Measurements from ENCODE around the gene SFMBT2.
"Not testable (repeated sequence)": the region's sequence is repeated elsewhere in the genome, so short reads cannot be mapped to it uniquely, and the experiment has no call there.

SFMBT2 gene

DNA sequence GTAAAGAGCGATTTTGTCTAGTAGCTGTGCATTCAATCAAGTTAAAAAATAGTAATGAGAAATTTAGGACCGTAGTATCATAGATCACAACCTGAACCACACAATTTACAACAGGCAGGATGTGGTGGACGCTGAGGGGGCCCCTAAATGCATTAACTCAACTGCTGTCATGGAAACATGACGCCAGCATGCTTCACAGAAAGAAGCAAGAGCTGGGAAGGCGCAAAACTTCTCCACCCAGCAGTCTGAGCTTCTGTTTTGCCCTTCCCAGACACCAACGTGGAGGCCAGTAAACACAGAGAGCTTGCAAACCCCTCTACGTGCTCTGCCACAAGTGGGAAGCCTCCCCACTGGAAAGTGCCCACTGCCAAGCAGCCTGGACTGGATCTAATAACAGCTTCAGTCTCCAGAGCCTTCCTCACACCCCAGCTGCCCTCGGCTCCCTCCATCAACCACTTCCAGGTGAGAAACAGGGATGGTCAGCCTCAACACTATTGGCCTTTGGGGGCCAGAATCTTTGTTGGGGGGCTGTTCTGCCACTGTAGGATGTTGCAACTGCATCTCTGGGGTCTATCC lies 151.8 kb downstream of the SFMBT2 start:
- DNase-seq: no peak

DNA sequence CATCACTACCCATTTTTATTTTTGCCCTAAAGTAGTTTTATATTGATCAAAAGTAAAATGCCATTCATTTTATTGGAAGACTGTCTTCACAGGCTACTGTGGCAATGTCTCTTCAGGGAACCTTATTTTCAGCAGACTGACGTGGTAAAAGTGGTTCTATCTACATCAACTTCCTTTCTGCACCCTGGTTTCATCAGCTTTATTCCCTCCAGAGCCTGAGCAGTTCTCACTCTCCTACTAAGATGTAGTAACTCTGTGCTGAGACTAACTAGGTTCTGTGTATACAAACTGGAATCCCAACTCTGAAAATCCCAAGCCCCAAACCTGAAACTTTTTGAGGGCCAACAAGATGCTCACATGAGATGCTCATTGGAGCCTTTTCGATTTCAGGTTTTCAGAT lies 155.3 kb downstream of the SFMBT2 start:
- no peak for DNase-seq

DNA sequence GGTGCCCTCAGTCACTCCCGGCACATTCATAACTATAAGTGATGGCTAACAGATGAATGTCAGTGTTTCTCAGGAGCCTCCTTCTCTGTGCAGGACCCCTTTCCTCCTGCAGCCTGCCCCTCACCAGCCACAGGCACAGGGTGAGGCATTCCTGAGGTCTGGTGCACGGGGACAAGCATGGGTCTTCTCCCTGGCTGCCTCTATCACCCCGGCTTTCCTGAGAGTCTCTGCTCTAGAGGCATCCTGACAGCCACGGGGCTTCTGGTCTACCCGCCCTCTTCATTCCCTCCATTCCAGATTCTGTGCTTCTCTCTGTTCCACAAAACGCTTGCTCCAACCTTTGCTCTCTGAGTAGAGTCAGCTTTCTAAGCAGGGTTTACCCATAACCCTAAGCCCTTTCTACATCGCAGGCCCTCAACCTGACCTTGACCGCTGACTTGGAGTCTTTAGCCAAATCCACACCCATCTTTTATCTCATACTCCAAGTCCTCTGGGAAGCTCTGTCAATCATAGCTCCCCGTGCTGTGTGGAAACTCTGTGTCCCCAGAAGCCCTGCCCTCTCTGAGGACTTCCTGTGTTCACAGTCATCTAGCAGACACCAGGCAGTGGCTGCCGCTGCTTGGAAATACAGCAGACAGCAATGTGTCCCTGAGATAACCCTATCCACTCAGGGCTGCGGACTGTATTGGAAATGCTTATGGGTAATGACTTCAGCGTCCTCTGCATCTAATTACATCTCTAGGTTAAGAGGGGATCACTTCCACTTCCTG lies 159.0 kb downstream of the SFMBT2 start:
- no peak for DNase-seq

DNA sequence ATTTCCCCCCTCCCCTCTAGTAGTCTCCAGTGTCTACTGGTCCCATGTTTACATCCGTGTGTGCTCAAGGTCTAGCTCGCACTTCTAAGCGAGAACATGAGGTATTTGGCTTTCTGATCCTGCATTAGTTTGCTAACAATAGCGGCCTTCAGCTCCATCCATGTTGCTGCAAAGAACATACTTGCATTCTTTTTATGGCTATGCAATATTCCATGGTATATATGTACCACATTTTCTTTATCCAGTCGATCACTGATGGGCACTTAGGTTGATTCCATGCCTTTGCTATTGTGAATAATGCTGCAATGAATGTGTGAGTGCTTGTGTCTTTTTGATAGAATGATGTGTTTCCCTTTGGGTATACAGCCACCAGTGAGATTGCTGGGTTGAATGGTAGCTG lies 160.6 kb downstream of the SFMBT2 start:
- DNase-seq: no peak

DNA sequence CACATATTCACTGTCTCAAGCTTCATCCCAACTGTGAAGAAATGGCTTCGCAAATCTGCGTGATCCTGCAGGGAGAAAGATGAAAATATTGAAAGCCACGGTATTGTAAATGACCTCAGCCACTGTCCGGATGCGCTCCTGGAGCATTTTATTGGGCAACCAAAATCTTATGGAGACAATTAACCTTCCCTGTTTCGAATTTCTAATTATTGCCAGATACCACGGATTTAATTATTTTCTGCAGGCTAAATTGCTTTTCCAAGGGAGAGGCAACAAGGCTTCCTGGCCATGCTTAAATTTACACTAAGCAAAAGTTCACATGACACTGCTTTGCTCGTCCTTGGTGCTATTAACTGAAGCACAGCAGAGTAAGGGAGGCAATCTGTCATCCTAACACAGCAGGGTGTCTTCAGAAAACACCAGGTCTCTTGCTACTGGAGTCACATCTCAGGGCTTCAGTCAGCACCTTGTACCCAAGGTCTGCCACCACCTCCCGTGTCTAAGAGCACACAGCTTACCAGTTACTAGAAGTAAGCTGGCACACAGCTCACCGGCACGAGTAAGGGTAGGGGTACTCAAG lies 162.2 kb downstream of the SFMBT2 start:
- no peak for DNase-seq

DNA sequence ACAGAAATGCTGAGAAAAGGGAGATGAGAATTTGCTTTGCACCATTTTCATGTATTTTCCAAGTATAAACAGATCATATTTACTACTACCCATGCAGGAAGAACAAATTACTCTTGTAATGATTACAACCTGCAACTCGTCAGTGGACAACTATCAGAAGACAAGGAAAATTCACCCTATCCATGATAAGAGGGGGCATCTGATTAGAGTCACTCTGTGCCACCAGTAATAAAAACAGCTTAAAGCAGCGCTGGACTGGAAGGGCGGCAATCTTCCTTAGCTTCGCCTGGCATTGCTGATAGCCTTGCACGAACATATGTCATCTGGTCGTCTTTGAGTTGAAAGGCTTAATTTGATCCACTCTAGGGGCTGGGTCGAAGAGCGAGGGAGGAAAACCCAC lies 162.7 kb downstream of the SFMBT2 start:
- DNase-seq: no peak

DNA sequence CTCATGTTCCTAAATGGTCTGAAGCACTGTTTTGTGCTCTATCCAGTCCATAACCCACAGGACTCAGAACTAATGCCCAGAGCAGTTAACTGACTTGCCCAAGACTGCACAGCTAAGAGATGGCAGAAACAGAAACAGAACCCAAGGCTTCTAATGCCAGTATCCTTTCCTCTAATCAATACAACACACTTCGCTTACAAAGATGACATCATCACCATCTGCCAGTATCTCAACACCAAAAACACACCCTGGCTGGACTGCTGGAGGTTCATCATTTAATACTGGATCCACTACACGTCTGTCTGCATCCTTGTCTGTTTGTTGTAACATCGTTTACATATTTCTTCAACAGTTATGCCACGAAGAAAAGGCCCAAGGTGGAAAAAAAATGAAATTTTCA lies 165.3 kb downstream of the SFMBT2 start:
- DNase-seq: no peak

DNA sequence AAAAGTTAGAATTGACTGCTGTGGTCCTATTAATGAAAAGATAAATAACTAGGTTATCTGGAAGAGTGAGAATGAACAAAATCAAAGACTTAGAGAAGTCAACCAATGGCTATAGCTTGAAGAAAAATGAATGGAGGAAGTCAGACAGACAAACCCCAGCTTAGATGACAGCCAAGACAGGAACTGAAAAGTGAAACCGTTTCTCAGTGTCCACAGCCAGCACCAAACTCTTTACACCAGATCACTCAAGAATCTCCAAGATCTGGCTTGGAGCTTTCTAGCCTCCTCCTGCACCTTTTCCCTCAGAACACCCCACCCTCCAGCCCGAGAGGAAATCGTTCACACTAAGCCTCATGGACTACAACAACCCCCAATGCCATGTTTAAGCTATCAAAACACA lies 167.0 kb downstream of the SFMBT2 start:
- no peak for DNase-seq

DNA sequence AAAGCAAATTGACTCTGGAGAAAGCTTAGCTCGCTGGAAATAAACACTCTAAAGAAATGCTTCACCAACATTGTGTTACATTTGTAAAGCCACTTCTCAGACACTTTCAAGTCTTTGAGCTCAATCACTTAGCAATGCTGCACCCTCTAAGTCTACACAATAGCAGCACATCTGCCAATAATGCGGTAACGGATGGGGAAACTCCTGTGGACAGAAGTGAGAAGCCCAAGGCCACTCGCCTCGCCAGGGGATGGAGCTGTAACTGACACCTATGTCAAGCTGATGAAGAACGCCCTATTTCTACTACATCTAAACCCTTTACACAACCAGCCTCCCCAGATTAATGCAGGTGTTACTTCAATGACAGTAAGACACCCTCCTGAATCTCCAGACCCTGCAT lies 167.7 kb downstream of the SFMBT2 start:
- DNase-seq: no peak

DNA sequence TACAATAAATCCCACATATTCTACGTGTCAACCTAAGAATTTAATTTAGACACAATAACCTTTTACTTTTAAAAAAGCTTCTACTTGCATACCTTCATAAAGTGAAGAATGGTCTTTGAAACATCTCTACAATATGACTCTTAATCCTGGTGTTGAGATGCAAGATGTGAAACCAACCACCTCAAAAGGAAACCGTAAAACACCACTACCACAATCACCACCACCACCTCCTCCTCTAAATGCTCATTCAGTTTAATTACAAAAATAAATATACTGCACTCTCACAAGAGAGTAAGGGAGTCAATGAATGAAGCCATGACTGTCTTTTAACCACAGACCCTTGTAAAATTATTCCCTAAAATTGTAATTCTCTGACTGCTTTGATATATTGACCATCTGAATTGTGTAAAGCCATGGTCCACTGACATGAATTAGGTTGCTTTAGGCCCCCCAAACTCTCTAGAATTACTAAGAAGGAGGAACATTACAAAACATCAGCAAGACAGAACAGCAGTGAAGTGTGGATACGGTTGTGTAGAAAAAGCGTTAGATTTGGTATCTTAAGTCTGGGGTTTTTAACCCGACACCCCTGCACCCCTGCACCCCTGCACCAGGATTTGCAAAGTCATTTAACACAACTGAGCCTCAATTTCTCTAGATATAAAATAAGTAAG lies 171.4 kb downstream of the SFMBT2 start:
- no peak for DNase-seq

DNA sequence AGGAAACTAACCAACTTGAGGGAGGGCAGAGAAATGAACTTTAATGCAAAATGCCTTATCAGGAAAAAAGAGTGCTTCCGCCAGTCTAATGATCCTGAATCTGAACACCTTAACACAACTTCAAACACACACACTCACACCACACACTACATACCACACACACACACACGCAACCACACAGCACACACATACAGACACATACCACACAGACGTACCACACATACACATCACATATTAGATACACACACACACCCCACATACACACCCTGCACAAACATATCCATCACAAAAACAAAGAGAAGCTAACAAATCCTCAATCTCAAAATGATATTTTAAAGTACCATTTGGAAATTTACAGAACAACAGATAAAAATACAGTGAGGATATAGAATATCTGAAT lies 175.5 kb downstream of the SFMBT2 start:
- no peak for DNase-seq

DNA sequence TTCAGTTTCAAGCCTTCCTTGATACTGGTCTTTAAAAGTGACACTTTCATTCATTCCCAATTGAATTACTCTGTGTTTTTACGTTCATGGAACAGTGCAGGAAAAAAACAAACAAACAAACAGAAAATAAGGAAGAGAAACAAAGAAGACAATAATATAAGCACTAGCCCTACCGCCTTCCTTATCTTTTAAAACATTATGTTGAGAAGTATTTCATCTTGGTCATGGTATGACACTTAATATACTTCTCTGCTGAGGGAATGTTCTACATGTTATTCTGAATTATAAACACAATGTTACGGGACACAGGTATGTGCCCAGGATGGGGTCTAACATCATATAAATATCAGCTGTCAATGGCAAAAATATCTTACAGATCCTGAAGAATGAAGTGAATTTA lies 176.7 kb downstream of the SFMBT2 start:
- DNase-seq: no peak

DNA sequence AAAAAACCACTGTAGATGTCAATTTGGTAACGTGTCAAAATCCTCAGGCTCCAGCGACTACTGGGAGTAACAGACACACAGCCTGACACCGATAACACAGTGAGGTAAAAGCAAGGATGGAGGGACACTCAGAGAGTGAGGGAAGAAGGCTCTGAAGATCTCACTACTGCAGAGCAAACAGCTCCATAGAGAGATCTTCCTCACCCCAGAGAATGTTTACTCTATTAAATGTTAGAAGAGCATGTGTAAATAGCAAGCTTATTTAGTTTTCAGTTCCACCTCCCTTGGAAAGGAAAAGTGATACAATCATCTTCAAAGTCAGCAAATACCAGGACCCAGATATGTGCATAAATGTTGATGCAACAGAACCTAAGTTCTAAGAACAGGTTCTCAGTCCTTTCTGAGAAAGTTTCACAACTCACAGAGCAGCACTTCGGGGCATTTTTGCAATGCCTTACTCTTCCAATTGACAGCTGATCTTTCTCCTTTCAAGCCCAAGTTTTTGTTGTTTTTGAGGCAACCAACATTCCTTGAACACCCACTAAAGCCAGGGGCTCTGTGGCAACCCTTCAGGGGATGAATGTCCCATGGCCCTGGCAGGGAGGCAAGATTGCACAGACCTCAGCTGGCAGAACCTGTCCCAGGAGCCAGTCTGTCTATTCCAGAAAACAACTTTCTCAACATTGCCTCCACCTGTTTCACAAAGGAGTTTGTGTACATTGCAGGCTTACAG lies 177.4 kb downstream of the SFMBT2 start:
- DNase-seq: no peak

DNA sequence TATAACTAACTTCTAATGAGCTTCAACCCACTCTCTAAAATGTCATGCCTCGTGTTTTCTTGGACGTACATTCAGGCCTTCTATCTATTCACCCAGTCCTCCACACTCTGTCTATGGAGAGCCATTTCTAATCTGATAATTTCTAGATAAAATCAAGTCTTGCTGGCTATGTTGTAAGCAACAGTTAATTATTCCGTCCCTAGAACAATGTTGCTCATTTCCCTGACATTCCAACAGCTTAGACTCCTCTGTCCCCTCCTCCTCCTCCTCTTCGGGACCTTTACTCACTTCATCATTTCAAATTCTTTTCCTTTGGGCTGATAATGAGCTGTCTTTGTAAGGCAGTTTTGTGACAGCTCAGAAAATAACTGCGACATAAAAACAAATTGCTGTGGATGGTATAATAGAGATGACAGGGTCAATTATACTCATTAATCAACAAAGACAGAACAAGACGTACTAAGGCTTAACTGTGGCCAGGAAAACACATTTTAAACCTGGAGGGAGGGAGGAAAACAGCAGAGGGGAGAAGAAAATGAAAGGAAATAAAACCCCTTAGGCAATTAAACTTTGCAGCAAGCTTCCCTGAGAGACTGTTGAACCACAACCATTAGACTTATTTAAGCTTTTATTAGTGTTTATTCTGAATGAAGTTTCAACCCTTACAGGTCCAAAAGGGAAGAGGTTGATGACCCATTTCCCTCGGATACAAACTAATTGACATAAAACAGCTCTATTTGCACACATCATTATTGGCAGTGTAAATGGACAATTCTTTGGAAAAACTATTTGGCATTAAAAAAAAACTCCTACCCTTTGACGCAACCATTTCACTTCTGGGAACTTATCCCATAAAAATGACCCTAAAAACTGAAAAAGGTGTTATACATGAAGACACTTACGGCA lies 179.1 kb downstream of the SFMBT2 start:
- no peak for DNase-seq

DNA sequence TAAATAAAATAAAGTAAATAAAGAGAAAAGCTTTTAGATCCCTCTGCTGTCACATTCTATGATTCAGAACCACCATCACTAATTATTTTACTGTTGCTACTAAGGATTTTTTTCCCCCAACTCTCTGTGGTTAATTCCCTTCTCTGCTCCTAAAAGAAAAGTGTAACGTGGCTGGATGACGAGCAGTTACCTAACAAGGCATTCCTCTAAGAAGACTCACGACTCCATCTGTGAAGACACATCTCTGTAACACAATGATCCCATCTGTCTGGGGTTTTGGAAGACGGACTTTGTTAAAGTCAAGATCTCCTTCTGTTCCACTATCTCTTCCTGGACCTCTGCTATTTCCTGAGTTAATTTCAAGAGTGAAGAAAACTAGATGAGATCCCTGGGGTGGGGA lies 179.9 kb downstream of the SFMBT2 start:
- no peak for DNase-seq

DNA sequence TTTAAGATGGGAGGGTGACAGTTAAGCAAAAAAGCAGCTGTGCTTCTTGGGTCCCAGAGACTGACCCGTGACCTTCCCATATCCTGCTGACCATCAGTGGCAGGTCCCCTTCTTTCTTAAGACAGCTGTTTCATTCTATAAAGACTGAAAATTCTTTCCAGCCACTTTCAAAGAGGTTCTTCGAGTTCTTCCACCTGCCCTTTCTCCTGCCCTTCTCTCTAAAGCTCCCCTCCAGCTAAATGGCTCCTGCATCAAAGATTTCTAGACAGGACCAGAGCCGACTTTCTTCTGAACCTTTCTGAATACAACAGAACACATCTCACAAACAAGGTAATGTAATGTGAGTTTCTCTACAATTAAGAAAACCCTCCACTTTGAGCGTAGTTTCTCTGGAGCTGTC lies 180.8 kb downstream of the SFMBT2 start:
- DNase-seq: no peak

DNA sequence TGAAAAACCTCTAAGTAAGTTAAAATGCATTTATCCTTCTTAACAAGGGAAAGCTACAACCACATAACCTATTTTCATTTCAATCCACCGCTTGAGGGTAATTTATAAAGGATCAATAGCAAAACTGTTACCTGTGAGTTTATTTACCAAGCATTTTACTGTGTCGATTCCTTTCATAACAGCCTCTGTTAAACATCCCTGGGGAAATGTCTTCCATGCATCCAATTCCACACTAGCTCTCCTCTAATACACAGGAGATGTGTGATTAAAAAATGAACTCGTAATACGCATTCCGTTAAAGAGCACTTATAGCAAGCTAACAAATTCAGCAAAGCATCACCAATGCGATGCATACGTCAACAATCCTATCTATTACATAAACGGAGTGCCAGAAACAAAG lies 185.7 kb downstream of the SFMBT2 start:
- DNase-seq: no peak

DNA sequence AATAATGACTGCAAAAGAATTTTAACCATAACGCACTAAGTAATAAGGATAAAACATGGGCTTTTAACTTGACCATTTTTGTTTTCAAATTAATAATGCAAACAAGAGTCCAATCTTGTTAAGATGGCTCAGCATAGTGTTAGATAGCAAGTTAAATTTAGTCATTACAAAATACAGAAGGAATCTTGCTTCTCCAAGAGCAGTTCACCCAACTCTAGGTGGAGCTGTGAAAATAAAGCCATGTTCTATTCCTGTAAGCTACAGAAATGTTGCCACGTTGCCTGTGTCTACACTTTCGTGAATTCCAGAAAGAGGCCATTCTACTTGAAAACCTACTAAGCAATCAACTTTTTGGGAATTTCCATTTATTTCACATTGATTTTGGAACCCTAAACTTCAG lies 191.9 kb downstream of the SFMBT2 start:
- no peak for DNase-seq

DNA sequence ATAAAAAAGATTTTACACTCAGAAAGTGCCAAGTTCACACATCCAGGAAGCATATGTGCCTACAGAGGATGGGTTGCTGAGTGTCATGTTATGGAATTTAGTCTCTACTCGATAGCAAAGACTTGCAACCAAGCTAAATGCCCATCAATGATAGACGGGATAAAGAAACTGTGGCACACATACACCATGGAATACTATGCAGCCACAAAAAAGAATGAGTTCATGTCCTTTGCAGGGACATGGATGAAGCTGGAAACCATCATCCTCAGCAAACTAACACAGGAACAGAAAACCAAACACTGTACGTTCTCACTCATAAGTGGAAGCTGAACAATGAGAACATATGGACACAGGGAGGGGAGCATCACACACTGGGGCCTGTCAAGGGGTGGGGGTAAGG lies 198.1 kb downstream of the SFMBT2 start:
- not testable (repeated sequence) for DNase-seq

DNA sequence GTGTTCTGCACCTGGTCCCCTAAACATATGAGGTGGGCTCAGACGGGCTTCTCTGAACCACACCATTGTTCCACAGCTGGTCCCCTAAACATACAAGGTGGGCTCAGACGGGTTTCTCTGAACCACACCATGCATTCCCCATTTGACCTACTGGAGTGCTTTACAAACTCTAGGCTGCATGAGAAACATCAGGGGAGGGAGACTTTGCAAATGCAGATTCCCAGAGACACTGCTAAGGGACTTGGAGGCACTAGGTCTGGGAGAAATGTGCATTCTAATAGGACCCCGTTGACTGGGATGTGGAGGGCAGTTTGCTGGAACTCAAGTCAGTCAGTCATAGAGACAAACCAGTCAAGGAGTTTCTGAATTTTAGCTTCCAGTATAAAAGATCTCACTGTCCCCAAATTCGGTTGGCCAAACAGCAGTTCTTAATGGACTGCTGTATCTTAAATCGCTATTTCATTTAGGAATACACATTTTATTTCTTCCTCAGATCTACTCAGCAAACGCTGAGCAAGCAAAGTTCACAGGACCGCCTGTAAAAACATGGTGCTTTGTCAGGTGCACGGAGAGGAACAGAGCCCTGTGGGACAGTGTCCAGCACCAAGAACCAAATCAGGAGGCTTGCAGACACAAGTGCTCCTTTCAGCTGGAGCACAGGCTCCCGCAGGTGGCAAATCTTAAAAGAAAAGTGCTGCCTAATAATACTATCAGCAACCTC lies 198.8 kb downstream of the SFMBT2 start:
- no peak for DNase-seq

DNA sequence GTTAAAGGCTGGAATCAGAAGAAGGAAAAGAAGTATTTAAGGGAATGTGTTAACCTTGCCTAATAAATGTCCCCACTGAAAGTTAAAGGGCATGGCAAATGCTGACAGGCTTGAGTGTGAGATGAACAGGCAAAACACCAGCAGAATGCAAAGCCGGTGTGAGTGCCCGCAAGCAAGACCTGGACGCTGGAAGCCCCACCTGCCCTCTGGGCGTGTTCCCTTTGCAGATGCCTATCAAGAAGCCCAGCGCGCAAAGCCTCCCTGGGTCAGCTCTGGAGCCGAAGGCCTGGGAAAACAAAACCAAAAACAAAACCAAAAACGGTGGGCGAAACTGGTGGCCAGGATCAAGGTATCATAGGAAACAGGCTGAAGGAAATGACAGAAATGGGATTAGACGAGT lies 200.3 kb downstream of the SFMBT2 start:
- DNase-seq: no peak

DNA sequence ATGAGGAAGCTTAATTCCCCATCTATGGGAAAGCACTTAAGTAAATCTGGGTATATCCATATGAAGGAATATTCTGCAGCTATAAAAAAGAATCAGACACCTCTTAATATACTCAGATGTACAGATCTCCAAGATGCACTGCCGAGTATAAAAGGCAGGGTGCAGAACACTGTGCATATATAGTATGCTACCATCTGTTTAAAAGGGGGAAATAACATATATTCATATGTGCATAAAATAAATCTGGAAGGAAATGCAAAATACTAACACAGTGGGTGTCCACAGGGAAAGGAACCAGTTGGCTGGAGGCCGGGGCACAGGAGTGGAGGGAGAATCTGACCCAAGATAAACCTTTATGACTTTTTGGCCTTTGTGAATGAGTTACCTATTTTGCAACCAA lies 201.4 kb downstream of the SFMBT2 start:
- no peak for DNase-seq
